Astrocyte of the cerebellum (primary cell): ENCODE results near the gene CLMP.
"Not testable (repeated sequence)": the region's sequence is repeated elsewhere in the genome, so short reads cannot be mapped to it uniquely, and the experiment has no call there.

Source experiments
- DNase-seq: peaks from one replicate; pipeline ENCODE4 v3.0.0-alpha.2; 2011; ENCODE audit warnings: low read depth
- H3K4me3 ChIP-seq: 2 replicates; pipeline ENCODE4 v1.5.1; 2011; ENCODE audit warnings: mild to moderate bottlenecking, low read depth, low read length, moderate library complexity
- in situ Hi-C: cut with HindIII; loops from 2 replicates; pipeline ENCODE4 v1.10.0; 2017; ENCODE audit warnings: low sequenced_read_pairs
- TF ChIP-seq, protein P1 (sequence below): IDR thresholded peaks from 2 replicates; pipeline ENCODE4 v1.5.1; 2012; ENCODE audit warnings: low read length, low read depth, moderate library complexity, mild to moderate bottlenecking; ENCODE audit errors: missing control alignments

CLMP gene

DNA sequence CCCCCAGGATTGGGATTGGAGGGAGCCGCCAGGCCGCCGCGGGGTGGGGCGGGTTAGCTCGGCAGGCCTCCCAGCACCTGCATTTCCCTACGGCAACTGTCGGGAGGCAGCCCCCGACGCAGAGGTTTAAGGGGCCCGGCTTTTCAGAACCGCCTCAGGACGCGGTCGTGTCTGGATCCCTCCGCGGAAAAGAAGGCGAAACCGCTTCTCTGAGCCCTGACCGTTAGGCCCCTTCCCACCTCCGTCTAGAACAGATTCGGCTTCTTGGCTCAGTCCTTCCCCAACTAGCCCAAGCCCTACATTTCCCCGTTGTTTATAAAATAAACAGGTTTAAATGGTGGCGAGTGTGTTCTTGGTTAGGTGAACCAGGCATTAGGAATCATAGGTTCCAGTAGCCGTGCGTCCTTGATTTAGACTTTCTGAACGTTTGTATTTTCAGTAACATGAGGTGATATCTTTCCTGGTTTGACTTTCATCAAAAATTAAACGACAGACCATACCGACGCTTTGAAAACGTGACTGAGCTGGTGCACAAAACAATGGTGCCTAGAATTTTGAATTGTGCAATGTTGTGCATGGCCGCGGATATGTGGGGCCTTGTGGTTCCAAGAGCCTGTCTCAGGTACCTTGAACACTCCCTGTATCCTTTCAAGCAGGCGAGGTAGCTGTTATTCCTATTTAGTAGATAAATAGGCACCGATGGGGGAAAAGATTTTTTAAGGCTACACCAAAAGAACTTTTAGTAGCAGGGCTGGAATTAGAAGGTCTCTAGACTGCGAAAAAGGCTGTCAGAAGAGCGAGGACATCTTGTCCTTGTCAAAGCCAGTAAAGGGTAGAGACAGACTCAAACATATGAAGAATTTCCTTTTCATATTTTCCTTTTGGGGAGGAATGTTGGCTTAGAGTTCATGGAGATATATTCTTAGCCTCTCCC is 131.9 kb downstream of the CLMP start:
- DNase-seq: peak; percentile 29
- peak overlapping the region; percentile 85 for H3K4me3 ChIP-seq
- in situ Hi-C loops: no loop called here
- TF ChIP-seq, protein P1, sequence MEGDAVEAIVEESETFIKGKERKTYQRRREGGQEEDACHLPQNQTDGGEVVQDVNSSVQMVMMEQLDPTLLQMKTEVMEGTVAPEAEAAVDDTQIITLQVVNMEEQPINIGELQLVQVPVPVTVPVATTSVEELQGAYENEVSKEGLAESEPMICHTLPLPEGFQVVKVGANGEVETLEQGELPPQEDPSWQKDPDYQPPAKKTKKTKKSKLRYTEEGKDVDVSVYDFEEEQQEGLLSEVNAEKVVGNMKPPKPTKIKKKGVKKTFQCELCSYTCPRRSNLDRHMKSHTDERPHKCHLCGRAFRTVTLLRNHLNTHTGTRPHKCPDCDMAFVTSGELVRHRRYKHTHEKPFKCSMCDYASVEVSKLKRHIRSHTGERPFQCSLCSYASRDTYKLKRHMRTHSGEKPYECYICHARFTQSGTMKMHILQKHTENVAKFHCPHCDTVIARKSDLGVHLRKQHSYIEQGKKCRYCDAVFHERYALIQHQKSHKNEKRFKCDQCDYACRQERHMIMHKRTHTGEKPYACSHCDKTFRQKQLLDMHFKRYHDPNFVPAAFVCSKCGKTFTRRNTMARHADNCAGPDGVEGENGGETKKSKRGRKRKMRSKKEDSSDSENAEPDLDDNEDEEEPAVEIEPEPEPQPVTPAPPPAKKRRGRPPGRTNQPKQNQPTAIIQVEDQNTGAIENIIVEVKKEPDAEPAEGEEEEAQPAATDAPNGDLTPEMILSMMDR: no peak

DNA sequence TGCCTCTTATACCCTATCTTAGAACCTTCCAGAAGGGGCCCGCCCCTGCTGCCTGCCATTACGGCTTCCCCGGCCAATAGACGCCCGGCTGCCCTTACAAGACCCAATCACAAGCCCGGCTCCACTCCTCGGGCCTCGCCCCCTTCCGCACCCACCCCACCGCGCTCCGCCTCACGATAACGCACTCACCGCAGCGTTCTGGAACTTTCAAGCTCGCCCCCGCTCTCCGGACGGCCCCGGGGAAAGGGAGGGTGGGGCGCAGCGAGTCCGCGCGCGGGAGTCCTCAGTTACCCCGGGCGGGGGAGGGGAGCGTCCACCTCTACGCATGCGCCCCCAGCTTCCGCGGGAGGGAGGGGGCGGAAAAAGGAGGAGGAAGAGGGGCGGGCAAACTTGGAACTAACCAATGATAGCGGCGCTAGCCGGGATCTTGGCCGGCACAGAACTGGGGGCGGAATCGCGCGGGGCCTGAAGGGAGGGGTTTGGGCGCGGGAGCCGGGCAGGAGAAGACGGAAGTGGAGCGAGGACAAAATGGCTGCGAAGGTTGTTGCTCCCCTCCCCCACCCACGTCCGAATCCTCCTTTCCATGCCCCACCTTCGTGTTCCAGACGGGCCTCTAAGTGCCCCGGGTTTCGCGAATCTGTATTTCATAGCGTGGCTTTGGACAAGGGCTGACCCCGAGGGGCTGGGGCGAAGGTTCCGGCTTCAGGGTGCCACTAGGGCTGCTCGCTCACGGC is 132.7 kb downstream of the CLMP start:
- TF ChIP-seq, protein P1: no peak
- H3K4me3 ChIP-seq: peak overlapping the region; percentile 85
- in situ Hi-C loops: no loop called here
- DNase-seq: peak; percentile 99

DNA sequence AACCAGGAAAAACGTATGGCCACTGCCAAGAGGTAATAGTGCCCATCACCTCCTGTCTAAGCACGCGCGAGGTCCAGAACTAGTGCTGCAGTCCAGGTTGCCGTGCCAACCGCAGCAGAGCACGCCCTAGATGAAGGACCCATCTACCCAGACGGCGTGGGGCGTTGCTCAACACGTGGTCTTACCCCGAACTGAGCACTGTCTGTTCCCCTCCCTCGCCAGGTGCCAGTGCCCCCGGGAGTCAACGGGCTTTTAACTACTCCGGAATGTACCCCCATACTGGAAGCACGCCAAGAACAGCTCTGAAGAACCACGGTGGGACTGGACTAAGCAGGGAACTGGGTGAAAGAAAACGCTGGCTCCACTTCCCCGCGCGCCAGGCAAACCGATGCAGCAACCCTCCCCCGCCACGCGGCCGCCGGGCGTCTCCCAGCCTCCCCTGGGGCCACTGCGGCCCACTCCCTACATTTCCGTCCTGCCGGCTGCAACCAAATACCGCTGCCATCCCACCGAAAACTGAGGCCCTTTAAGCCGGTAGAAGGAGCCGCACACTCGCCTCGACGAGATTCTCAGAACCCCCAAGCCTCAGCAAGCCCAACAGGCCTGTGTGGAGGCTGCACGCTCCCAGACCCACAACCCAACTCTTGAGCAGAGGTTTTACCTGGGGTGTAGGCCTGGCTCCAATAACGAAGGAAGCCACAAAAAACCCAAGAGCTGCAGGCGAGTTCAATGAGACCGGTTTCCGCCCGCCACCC is 133.5 kb downstream of the CLMP start, which contains the start of gene HSPA8:
Gene HSPA8, minus strand, starts transcription at position 734 of the 755 bp plus-strand sequence. CDS start 812 bp downstream, outside the sequence.
- TF ChIP-seq, protein P1: no peak
- in situ Hi-C loops: no loop called here
- H3K4me3 ChIP-seq: peak within 1 kb of the TSS; percentile 85
- no peak for DNase-seq

DNA sequence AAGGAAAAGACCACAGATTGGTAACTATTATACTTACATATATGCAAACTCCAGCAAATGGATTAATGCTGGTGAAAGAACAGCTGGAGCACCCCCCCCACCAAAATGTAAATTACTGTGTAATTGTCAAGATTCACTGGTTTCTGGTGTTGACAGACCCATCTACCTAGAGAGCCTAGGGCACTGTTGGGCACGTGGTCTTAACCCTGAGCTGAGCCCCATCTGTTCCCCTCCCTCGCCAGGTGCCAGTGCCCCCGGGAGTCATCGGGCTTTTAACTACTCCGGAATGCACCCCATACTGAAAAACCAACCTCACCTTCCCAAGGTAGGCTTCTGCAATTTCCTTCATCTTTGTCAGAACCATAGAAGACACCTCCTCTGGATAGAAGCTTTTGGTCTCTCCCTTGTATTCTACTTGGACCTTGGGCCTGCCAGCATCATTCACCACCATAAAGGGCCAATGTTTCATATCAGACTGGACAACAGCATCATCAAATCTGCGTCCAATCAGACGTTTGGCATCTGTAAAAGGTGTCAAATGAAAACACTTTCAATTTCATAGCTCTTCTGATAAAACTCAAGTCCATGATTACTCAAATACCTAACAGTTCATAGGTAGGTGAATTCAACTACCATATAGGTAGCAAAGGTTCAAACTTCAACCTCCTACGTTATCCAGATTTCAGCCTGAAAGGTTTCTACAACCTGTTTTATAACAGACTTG is 134.6 kb downstream of the CLMP start:
- TF ChIP-seq, protein P1: no peak
- H3K4me3 ChIP-seq: peak overlapping the region; percentile 85
- in situ Hi-C loops: no loop called here
- DNase-seq: no peak

DNA sequence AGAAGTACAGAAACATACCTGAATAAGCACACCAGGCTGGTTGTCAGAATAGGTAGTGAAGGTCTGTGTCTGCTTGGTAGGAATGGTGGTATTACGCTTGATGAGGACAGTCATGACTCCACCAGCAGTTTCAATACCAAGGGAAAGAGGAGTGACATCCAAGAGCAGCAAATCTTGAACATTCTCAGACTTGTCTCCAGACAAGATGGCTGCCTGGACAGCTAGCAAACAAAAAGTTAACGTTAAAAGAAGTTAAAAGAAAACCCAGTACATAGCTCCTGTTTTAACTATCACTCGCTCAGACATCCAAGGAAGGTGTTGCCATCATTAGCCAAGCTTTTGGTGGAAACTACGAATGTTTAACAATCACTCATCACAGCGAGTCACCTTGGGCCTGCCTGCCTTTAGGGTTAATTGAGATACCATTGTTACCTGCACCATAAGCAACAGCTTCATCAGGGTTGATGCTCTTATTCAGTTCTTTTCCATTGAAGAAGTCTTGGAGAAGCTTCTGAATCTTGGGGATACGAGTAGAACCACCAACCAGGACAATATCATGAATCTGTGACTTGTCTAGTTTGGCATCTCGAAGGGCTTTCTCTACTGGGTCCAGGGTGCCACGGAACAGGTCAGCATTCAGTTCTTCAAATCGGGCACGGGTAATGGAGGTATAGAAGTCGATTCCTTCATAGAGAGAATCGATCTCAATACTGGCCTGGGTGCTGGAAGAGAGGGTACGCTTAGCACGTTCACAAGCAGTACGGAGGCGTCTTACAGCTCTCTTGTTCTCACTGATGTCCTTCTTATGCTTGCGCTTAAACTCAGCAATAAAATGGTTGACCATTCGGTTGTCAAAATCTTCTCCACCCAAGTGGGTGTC is 135.8 kb downstream of the CLMP start:
- in situ Hi-C loops, DNase-seq: not testable (repeated sequence)
- peak overlapping the region; percentile 85 for H3K4me3 ChIP-seq
